ENCODE results near the gene RRP36. TPM values are rescaled to one million over a fixed set of nuclear protein-coding genes. Genes with fewer than 3 reads are reported as not detected.

RRP36 gene
- total and polyA plus RNA-seq, 2 of the 8 experiments (the other 6 are each of a cell fraction or from before 2014, with no cell fraction given) = 33.9 to 92.3 TPM

DNA sequence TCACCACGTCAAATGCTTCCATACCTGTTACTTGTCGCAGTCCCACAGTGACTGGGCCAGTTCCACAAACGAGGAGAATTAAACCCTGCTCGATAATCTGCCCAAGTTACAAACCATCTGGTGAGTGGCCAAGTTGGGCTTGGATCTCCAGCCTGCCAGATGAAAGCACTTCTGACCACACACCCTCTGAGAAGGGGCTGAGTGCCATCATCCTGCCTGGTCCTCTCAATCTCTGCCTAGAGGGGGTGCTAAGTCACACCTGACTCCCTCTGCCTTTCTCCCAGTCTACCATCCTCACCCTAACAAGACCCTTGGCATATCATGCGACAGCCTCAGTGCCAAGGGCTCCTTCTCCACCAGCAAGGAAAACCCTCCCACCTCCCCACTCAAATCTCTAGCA, 15.8 kb downstream of the RRP36 start (continued):
- TF ChIP-seq, protein P1, sequence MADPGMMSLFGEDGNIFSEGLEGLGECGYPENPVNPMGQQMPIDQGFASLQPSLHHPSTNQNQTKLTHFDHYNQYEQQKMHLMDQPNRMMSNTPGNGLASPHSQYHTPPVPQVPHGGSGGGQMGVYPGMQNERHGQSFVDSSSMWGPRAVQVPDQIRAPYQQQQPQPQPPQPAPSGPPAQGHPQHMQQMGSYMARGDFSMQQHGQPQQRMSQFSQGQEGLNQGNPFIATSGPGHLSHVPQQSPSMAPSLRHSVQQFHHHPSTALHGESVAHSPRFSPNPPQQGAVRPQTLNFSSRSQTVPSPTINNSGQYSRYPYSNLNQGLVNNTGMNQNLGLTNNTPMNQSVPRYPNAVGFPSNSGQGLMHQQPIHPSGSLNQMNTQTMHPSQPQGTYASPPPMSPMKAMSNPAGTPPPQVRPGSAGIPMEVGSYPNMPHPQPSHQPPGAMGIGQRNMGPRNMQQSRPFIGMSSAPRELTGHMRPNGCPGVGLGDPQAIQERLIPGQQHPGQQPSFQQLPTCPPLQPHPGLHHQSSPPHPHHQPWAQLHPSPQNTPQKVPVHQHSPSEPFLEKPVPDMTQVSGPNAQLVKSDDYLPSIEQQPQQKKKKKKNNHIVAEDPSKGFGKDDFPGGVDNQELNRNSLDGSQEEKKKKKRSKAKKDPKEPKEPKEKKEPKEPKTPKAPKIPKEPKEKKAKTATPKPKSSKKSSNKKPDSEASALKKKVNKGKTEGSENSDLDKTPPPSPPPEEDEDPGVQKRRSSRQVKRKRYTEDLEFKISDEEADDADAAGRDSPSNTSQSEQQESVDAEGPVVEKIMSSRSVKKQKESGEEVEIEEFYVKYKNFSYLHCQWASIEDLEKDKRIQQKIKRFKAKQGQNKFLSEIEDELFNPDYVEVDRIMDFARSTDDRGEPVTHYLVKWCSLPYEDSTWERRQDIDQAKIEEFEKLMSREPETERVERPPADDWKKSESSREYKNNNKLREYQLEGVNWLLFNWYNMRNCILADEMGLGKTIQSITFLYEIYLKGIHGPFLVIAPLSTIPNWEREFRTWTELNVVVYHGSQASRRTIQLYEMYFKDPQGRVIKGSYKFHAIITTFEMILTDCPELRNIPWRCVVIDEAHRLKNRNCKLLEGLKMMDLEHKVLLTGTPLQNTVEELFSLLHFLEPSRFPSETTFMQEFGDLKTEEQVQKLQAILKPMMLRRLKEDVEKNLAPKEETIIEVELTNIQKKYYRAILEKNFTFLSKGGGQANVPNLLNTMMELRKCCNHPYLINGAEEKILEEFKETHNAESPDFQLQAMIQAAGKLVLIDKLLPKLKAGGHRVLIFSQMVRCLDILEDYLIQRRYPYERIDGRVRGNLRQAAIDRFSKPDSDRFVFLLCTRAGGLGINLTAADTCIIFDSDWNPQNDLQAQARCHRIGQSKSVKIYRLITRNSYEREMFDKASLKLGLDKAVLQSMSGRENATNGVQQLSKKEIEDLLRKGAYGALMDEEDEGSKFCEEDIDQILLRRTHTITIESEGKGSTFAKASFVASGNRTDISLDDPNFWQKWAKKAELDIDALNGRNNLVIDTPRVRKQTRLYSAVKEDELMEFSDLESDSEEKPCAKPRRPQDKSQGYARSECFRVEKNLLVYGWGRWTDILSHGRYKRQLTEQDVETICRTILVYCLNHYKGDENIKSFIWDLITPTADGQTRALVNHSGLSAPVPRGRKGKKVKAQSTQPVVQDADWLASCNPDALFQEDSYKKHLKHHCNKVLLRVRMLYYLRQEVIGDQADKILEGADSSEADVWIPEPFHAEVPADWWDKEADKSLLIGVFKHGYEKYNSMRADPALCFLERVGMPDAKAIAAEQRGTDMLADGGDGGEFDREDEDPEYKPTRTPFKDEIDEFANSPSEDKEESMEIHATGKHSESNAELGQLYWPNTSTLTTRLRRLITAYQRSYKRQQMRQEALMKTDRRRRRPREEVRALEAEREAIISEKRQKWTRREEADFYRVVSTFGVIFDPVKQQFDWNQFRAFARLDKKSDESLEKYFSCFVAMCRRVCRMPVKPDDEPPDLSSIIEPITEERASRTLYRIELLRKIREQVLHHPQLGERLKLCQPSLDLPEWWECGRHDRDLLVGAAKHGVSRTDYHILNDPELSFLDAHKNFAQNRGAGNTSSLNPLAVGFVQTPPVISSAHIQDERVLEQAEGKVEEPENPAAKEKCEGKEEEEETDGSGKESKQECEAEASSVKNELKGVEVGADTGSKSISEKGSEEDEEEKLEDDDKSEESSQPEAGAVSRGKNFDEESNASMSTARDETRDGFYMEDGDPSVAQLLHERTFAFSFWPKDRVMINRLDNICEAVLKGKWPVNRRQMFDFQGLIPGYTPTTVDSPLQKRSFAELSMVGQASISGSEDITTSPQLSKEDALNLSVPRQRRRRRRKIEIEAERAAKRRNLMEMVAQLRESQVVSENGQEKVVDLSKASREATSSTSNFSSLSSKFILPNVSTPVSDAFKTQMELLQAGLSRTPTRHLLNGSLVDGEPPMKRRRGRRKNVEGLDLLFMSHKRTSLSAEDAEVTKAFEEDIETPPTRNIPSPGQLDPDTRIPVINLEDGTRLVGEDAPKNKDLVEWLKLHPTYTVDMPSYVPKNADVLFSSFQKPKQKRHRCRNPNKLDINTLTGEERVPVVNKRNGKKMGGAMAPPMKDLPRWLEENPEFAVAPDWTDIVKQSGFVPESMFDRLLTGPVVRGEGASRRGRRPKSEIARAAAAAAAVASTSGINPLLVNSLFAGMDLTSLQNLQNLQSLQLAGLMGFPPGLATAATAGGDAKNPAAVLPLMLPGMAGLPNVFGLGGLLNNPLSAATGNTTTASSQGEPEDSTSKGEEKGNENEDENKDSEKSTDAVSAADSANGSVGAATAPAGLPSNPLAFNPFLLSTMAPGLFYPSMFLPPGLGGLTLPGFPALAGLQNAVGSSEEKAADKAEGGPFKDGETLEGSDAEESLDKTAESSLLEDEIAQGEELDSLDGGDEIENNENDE (IDR thresholded peaks at IDR 0.05; ENCODE audit: insufficient replicate concordance, low read length) = no peak
- TF ChIP-seq EZH2 (IDR thresholded peaks at IDR 0.05; ENCODE audit: low read depth, low read length, severe bottlenecking) (no peak), RAD21 (IDR thresholded peaks at IDR 0.05 in 1 of 2, conservative IDR thresholded peaks at IDR 0.05 in 1 of 2; ENCODE audit: low read depth in 2 of 2, low read length in 2 of 2) (peak in 1 of 2 experiments; percentile 7; a peak in 1 of 4 replicates), SIN3A (conservative IDR thresholded peaks at IDR 0.05 in 1 of 2, IDR thresholded peaks at IDR 0.05 in 1 of 2; ENCODE audit: low read depth in 1 of 2, low read length in 2 of 2) (no peak), POLR2AphosphoS5 (IDR thresholded peaks at IDR 0.05; ENCODE audit: low read depth, low read length) (no peak)
- TF ChIP-seq, protein P2, sequence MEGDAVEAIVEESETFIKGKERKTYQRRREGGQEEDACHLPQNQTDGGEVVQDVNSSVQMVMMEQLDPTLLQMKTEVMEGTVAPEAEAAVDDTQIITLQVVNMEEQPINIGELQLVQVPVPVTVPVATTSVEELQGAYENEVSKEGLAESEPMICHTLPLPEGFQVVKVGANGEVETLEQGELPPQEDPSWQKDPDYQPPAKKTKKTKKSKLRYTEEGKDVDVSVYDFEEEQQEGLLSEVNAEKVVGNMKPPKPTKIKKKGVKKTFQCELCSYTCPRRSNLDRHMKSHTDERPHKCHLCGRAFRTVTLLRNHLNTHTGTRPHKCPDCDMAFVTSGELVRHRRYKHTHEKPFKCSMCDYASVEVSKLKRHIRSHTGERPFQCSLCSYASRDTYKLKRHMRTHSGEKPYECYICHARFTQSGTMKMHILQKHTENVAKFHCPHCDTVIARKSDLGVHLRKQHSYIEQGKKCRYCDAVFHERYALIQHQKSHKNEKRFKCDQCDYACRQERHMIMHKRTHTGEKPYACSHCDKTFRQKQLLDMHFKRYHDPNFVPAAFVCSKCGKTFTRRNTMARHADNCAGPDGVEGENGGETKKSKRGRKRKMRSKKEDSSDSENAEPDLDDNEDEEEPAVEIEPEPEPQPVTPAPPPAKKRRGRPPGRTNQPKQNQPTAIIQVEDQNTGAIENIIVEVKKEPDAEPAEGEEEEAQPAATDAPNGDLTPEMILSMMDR (IDR thresholded peaks at IDR 0.05; ENCODE audit: control extremely low read depth in 1 of 3, insufficient read depth in 1 of 3, low read depth in 1 of 3, low read length in 3 of 3) = peak in 1 of 3 experiments; percentile 27; a peak in 1 of 4 replicates
